Spleen (tissue), 7 donors: ENCODE results near the gene TPPP3.

ENCODE experiments used
- CTCF ChIP-seq, 11 experiments: fragments of 200-600 bp in 7 of 11; fragments of 450-650 bp in 4 of 11; sonication (generic) in 4 of 11; IDR thresholded peaks in 8 of 11; conservative IDR thresholded peaks in 3 of 11; 1 replicate in 7 of 11; 2 replicates in 4 of 11; pipeline versions ENCODE4 v1.4.0 to v1.8.0; 2016 to 2021; ENCODE audit warnings: antibody characterized with exemption in 11 of 11, inconsistent platforms in 4 of 11, mild to moderate bottlenecking in 1 of 11
- POLR2A ChIP-seq, 3 donors: fragments of 450-650 bp; IDR thresholded peaks; one replicate each; pipeline ENCODE4 v1.5.1; 2017; ENCODE audit warnings: antibody characterized with exemption in 3 of 3, mild to moderate bottlenecking in 1 of 3
- POLR2AphosphoS5 ChIP-seq, 3 donors: sonication (generic); formaldehyde crosslinking; IDR thresholded peaks; one replicate each; pipeline ENCODE4 v1.5.1; 2017; ENCODE audit warnings: antibody characterized with exemption in 3 of 3
- donor health status: DM: no; HTN: no; CAD: no; lungs with moderate emphysema.
- donor health status: DM: no; HTN: no; CAD: no.
- donor health status: DM: no; HTN: no; CAD: no.

- no peak for TF ChIP-seq CTCF (IDR thresholded peaks at IDR 0.05 in 8 of 11, conservative IDR thresholded peaks at IDR 0.05 in 3 of 11)
- TF ChIP-seq POLR2A (IDR thresholded peaks at IDR 0.05) = no peak
- TF ChIP-seq POLR2AphosphoS5 (IDR thresholded peaks at IDR 0.05) = no peak
These were observed 32.7 kb upstream of the TPPP3 start for GRCh38 chr16:67426022-67426421.
